CD4-positive, alpha-beta T cell (primary cell): Measurements from ENCODE around the gene VGF. TPM values are rescaled to one million over a fixed set of nuclear protein-coding genes. Genes with fewer than 3 reads are reported as not detected.

Experiments used
- ATAC-seq: fragments of 200-7000 bp; cut with Tn5 transposase; one replicate; pipeline ENCODE4 v1.10.0; 2022; ENCODE audit warnings: mild to moderate bottlenecking; ENCODE audit not compliant: poor library complexity
- CTCF ChIA-PET: fragments of 350-600 bp; sonication (Branson Sonifier 250); formaldehyde crosslinking; loops from one replicate; lab custom pipeline; 2021; ENCODE audit warnings: antibody characterized with exemption, inconsistent platforms; lab: Charles Lee
- POLR2A ChIA-PET: fragments of 350-600 bp; sonication (Branson Sonifier 250); formaldehyde crosslinking; loops from one replicate; lab custom pipeline; 2021; ENCODE audit warnings: antibody characterized with exemption, inconsistent platforms; lab: Charles Lee
- DNase-seq, 14 experiments: peaks; one replicate each; pipeline ENCODE4 v3.0.0-alpha.2; 2013 to 2020; ENCODE audit warnings: mixed read lengths in 2 of 14
- H3K27ac ChIP-seq, 2 donors: one replicate each; pipeline versions ENCODE4 v1.5.1 to v1.7.0; 2013; ENCODE audit warnings: low read length in 2 of 2, low read depth in 1 of 2, mild to moderate bottlenecking in 1 of 2
- H3K27me3 ChIP-seq, 2 experiments: 1 replicate in 1 of 2; 2 replicates in 1 of 2; pipeline versions ENCODE4 v1.6.1 to v1.7.0; 2013; ENCODE audit warnings: low read length in 2 of 2, control low read depth in 1 of 2, mild to moderate bottlenecking in 1 of 2, moderate library complexity in 1 of 2; ENCODE audit not compliant: insufficient read depth in 2 of 2, control insufficient read depth in 1 of 2
- H3K36me3 ChIP-seq: one replicate; pipeline ENCODE4 v1.6.1; 2013; ENCODE audit warnings: low read length, control low read depth; ENCODE audit not compliant: insufficient read depth
- H3K4me1 ChIP-seq: one replicate; pipeline ENCODE4 v1.6.1; 2013; ENCODE audit warnings: low read length, control low read depth; ENCODE audit not compliant: insufficient read depth
- H3K4me3 ChIP-seq: one replicate; pipeline ENCODE4 v1.5.1; 2013; ENCODE audit warnings: mild to moderate bottlenecking, low read length, moderate library complexity
- H3K9me3 ChIP-seq, 2 experiments: 1 replicate in 1 of 2; 2 replicates in 1 of 2; pipeline versions ENCODE4 v1.6.1 to v1.7.0; 2013; ENCODE audit warnings: low read length in 2 of 2, mild to moderate bottlenecking in 2 of 2, control low read depth in 1 of 2, moderate library complexity in 1 of 2; ENCODE audit not compliant: control insufficient read depth in 1 of 2, insufficient read depth in 1 of 2
- H3K27ac Mint-ChIP-seq: one replicate; pipeline ENCODE4 v1.8.0; 2020; ENCODE audit warnings: mixed read lengths
- H3K27me3 Mint-ChIP-seq: one replicate; pipeline ENCODE4 v1.8.0; 2021; ENCODE audit warnings: mixed read lengths
- H3K36me3 Mint-ChIP-seq: one replicate; pipeline ENCODE4 v1.8.0; 2021; ENCODE audit warnings: low read depth, mixed read lengths
- H3K4me1 Mint-ChIP-seq: one replicate; pipeline ENCODE4 v1.8.0; 2021; ENCODE audit warnings: low read depth, mixed read lengths
- H3K4me3 Mint-ChIP-seq: one replicate; pipeline ENCODE4 v1.8.0; 2020; ENCODE audit warnings: mild to moderate bottlenecking, mixed read lengths
- H3K9me3 Mint-ChIP-seq: one replicate; pipeline ENCODE4 v1.8.0; 2020; ENCODE audit warnings: mixed read lengths
- CTCF ChIP-seq: fragments of 200-600 bp; IDR thresholded peaks from one replicate; pipeline ENCODE4 v1.8.0; 2022; ENCODE audit warnings: antibody characterized with exemption, mild to moderate bottlenecking
- intact Hi-C, 2 experiments: fragments of 100-400 bp; cut with DNase I in 1 of 2; cut with micrococcal nuclease in 1 of 2; formaldehyde crosslinking; loops; one replicate each; pipeline versions ENCODE4 v1.15.1 to v1.9.0; 2023 to 2025; cut with DNase I, micrococcal nuclease
- total RNA-seq, 174 experiments: library from RNA in 2 of 174; stranded (reverse) in 2 of 174; gene quantifications; one replicate each; pipeline ENCODE4 v1.2.3 and lab custom pipeline; 2021 to 2026

VGF gene
- total RNA-seq, 2 experiments from 2014 or later, result not detected

GRCh38 chr7:101128040-101128834 lies 37.1 kb downstream of the VGF start:
- DNase-seq (no peak), ATAC-seq (no peak)
- no peak overlapping the region for H3K27ac ChIP-seq
- no peak overlapping the region for H3K4me3 ChIP-seq
- ChIA-PET CTCF (no interaction called here), POLR2A (no interaction called here)
- peaks cover 29% of the 10 kb centered on the region for H3K4me1 ChIP-seq
- H3K4me3 Mint-ChIP-seq, result no peak overlapping the region
- H3K9me3 Mint-ChIP-seq, result no peaks in the 10 kb centered on the region
- H3K36me3 ChIP-seq, result no peaks in the 10 kb centered on the region
- intact Hi-C loops, result no loop called here
- peaks cover 29 to 35% of the 10 kb centered on the region in 2 experiments for H3K27me3 ChIP-seq
- no peaks in the 10 kb centered on the region for H3K36me3 Mint-ChIP-seq
- H3K27me3 Mint-ChIP-seq, result peaks cover 63% of the 10 kb centered on the region
- no peak overlapping the region for H3K27ac Mint-ChIP-seq
- H3K4me1 Mint-ChIP-seq, result peaks cover 25% of the 10 kb centered on the region
- H3K9me3 ChIP-seq, result no peaks in the 10 kb centered on the region
- TF ChIP-seq CTCF, result no peak

DNA sequence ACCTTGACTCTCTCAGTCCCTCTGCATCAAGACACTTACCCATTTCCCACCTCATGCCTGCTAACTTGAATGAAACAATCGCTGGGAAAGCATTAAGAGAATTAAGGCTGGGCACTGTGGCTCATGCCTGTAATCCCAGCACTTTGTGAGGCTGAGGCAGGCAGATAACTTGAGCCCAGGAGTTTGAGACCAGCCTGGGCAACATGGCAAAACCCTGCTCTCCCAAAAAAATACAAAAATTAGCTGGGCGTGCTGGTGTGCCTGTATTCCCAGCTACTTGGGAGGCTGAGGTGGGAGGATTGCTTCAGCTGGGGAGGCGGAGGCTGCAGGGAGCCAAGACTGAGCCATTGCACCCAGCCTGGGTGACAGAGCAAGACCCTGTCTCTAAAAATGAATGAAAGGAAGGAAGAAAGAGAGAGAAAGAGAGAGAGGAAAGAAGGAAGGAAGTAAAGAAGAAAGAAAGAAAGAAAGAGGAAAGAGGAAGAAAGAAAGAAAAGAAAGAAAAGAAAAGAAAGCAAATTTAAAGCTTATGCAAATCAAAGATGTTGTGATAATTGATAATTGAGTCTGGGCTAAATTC lies 37.8 kb downstream of the VGF start:
- POLR2A ChIA-PET, result no interaction called here
- H3K9me3 ChIP-seq, result no peaks in the 10 kb centered on the region
- ATAC-seq (no peak), DNase-seq (no peak)
- H3K4me3 ChIP-seq, result no peak overlapping the region
- no peaks in the 10 kb centered on the region for H3K36me3 Mint-ChIP-seq
- peaks cover 29% of the 10 kb centered on the region for H3K4me1 ChIP-seq
- intact Hi-C loops, result no loop called here
- TF ChIP-seq CTCF, result no peak
- H3K27me3 Mint-ChIP-seq, result peaks cover 66% of the 10 kb centered on the region
- H3K9me3 Mint-ChIP-seq, result no peaks in the 10 kb centered on the region
- H3K27ac Mint-ChIP-seq, result no peak overlapping the region
- no peaks in the 10 kb centered on the region for H3K36me3 ChIP-seq
- CTCF ChIA-PET, result interaction anchor here (1.2 to 1.4 kb wide), 2 partner anchors 16 to 117 kb away, joined by 3 read pairs; no protein-coding TSS in a partner anchor
- peaks cover 25% of the 10 kb centered on the region for H3K4me1 Mint-ChIP-seq
- no peak overlapping the region for H3K4me3 Mint-ChIP-seq
- no peak overlapping the region for H3K27ac ChIP-seq
- peaks cover 35 to 41% of the 10 kb centered on the region in 2 experiments for H3K27me3 ChIP-seq

- no peak for TF ChIP-seq CTCF
- Histone ChIP-seq H3K4me1 (peaks cover 32% of the 10 kb centered on the region), H3K27me3 (peaks cover 40 to 41% of the 10 kb centered on the region in 2 experiments), H3K4me3 (no peak within 1 kb of the TSS), H3K27ac (no peak within 1 kb of the TSS), H3K9me3 (no peaks in the 10 kb centered on the region), H3K36me3 (no peaks in the 10 kb centered on the region)
- H3K4me1 Mint-ChIP-seq, result peaks cover 25% of the 10 kb centered on the region
- ChIA-PET CTCF (interaction anchor here (1.2 to 1.4 kb wide), 2 partner anchors 17 to 117 kb away, joined by 3 read pairs; no protein-coding TSS in a partner anchor), POLR2A (no interaction called here)
- intact Hi-C loops, result no loop called here
- no peaks in the 10 kb centered on the region for H3K36me3 Mint-ChIP-seq
- DNase-seq (peak; percentile 6 to 76 (median 38)), ATAC-seq (peak; percentile 85)
- no peak within 1 kb of the TSS for H3K27ac Mint-ChIP-seq
- peak within 1 kb of the TSS; percentile 64 for H3K4me3 Mint-ChIP-seq
- no peaks in the 10 kb centered on the region for H3K9me3 Mint-ChIP-seq
- H3K27me3 Mint-ChIP-seq, result peaks cover 66% of the 10 kb centered on the region
Observed at GRCh38 chr7:101126651-101127459, 38.5 kb downstream of the VGF start, which contains the start of gene SERPINE1. SERPINE1 (plus strand) TSS chr7:101127104; CDS start chr7:101128394, 1,290 bp downstream.
